Esophagus mucosa (tissue), 1 donor: Measurements from ENCODE around the gene PIGBOS1. TPM values are rescaled to one million over a fixed set of nuclear protein-coding genes. Genes with fewer than 3 reads are reported as not detected.
"Not testable (repeated sequence)": the region's sequence is repeated elsewhere in the genome, so short reads cannot be mapped to it uniquely, and the experiment has no call there.

Source experiments
- ATAC-seq: fragments of 200-7000 bp; cut with Tn5 transposase; one replicate; pipeline ENCODE4 v1.9.1; 2020
- total RNA-seq: library from RNA; stranded (reverse); gene quantifications from one replicate; pipeline ENCODE4 v1.2.4, GENCODE V29; 2023
- donor health status: DM: yes; HTN: yes; CAD: no.

Gene PIGBOS1
- total RNA-seq, 1 donor from 2014 or later, result 4.5 TPM

GRCh38 chr15:55290528-55291057 lies 28.3 kb downstream of the PIGBOS1 start:
- ATAC-seq, result peak; percentile 86

GRCh38 chr15:55289746-55290527 lies 29.0 kb downstream of the PIGBOS1 start, which contains the start of gene RAB27A:
TSS of gene RAB27A (minus strand) at chr15:55289813. CDS start at chr15:55234934, 54,879 bp downstream.
- peak; percentile 81 for ATAC-seq

- peak; percentile 46 for ATAC-seq
Measured at GRCh38 chr15:55289011-55289745, 29.7 kb downstream of the PIGBOS1 start.

GRCh38 chr15:55288006-55288717 lies 30.8 kb downstream of the PIGBOS1 start:
- no peak for ATAC-seq

- not testable (repeated sequence) for ATAC-seq
Measured at GRCh38 chr15:55286442-55287189, 32.3 kb downstream of the PIGBOS1 start.

- no peak for ATAC-seq
Measured at GRCh38 chr15:55284426-55284825, 34.5 kb downstream of the PIGBOS1 start.

GRCh38 chr15:55283379-55284147 lies 35.4 kb downstream of the PIGBOS1 start:
- ATAC-seq, result no peak

- no peak for ATAC-seq
Measured at GRCh38 chr15:55282284-55282833, 36.6 kb downstream of the PIGBOS1 start.

GRCh38 chr15:55281517-55282228 lies 37.2 kb downstream of the PIGBOS1 start:
- no peak for ATAC-seq

- not testable (repeated sequence) for ATAC-seq
Measured at GRCh38 chr15:55280589-55280988, 38.3 kb downstream of the PIGBOS1 start.

- peak; percentile 72 for ATAC-seq
Measured at GRCh38 chr15:55279746-55280351, 39.1 kb downstream of the PIGBOS1 start.

- ATAC-seq, result no peak
Measured at GRCh38 chr15:55279100-55279745, 39.7 kb downstream of the PIGBOS1 start.

- ATAC-seq, result no peak
Measured at GRCh38 chr15:55277715-55278114, 41.2 kb downstream of the PIGBOS1 start.

- no peak for ATAC-seq
Measured at GRCh38 chr15:55277116-55277564, 41.8 kb downstream of the PIGBOS1 start.

GRCh38 chr15:55276324-55276723 lies 42.6 kb downstream of the PIGBOS1 start:
- ATAC-seq, result no peak

- ATAC-seq, result no peak
Measured at GRCh38 chr15:55270291-55270690, 48.6 kb downstream of the PIGBOS1 start.

- no peak for ATAC-seq
Measured at GRCh38 chr15:55268176-55268695, 50.7 kb downstream of the PIGBOS1 start.

- ATAC-seq, result peak; percentile 48
Measured at GRCh38 chr15:55267401-55268175, 51.3 kb downstream of the PIGBOS1 start.
